HG03520 (cell line): ENCODE data around the gene C16orf86.

ENCODE experiments used
- ATAC-seq: cut with Tn5 transposase; IDR thresholded peaks from one replicate; pipeline ENCODE4 v1.9.1; 2021; ENCODE audit warnings: mild to moderate bottlenecking, moderate library complexity; ENCODE audit not compliant: unreplicated experiment

The C16orf86 gene

GRCh38 chr16:67666559-67667452, at the start of gene C16orf86, which contains the start of gene ENKD1:
Gene C16orf86, plus strand, starts transcription at chr16:67666814. Its CDS starts 157 bp downstream, at chr16:67666971.
Gene ENKD1, minus strand, starts transcription at chr16:67666750. Its CDS starts 308 bp downstream, at chr16:67666442.
- ATAC-seq: no peak

GRCh38 chr16:67628216-67628615, 38.4 kb upstream of the C16orf86 start:
- ATAC-seq: no peak

DNA sequence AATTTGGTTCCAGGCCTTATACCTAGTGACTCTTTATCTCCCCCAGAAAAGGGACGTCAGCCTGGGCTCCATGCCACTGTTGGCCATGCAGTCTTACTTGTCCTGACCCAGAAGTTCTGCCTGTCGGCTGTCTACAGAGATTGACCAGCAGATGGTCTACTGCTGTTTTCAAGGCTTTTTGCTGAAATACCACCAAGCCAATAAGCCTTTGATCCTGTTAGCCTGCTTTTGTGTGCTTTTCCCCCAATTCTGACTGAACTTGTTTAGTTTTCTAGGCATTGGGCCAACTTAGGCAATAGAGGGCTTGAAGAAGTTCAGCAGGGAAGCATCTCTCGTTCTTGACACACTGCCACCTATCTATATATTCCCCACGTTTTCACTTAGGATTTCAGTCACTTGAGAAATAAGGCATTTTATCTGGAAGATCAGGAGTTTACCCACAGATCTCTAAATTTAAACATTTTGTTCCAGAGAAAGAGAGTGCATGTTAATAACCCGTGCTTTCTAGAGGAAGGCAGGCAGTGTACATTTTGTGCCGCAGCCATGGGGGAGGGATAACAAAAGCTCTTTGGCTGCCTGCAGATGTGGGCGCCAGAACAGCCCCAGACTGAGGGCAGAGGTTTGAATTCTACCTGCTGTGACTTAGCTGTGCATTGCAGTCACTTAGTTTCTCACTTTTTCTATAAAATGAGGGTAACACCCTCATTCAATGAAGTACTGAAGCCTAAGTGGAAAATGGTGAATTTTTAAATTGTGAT, 34.0 kb upstream of the C16orf86 start:
- ATAC-seq: no peak

GRCh38 chr16:67636713-67637112, 29.9 kb upstream of the C16orf86 start:
- ATAC-seq: no peak

DNA sequence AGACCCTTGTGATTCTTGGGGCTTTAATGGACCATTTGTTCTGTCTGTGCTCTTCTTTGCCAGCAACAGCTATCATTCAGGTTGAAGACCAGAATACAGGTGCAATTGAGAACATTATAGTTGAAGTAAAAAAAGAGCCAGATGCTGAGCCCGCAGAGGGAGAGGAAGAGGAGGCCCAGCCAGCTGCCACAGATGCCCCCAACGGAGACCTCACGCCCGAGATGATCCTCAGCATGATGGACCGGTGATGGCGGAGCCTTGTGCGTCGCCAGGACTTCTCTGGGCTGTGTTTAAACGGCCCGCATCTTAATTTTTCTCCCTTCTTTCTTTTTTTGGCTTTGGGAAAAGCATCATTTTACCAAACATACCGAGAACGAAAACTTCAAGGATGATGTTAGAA, 29.0 kb upstream of the C16orf86 start:
- ATAC-seq: no peak

DNA sequence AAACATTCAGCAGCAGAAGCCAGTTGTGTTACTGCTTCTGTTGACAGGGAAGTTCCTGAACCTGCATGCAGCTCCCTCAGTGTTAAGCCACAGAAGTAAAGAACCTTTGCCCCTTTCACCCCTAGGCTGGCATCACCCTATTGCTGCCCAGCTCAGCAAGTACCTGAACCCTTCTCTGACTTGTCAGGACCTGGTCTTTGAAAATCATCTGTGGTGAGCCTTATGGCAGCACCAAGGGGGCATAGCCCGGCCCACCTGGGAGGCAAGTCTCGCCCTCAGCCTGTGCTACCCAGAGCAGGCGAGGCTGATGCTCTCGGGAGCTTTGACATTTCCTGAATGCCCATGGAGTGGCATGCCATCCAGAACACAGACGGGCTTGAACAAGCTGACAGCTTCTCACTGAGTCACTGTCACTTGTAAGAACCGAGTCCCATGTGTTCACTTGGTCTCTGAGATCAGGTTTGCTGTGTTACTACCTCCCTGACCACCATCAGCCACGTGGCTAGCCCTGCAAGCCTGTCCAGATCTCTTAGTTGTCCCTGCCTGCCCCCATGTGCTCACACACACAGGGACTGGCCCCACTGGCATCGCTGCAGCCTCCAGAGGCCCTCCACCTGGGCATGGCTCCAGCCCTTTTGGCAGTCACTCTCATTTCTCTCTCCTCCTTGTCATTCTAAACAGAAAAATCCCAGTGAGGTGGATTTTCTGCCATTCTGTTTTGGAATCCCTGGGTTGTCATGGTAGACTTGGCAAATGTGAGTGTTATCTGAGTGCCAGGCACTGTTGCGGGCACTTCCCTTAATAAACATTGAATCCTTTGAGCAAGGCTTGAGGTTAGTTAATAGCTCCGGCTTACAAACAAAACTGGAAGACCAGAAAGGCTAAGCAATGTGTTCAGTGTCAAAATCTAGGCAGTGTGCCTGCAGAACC, 24.6 kb upstream of the C16orf86 start:
- no peak for ATAC-seq

- no peak for ATAC-seq
Measured at GRCh38 chr16:67644038-67644437, 22.6 kb upstream of the C16orf86 start.

- ATAC-seq: no peak
Measured at GRCh38 chr16:67645397-67646121, 21.1 kb upstream of the C16orf86 start.

DNA sequence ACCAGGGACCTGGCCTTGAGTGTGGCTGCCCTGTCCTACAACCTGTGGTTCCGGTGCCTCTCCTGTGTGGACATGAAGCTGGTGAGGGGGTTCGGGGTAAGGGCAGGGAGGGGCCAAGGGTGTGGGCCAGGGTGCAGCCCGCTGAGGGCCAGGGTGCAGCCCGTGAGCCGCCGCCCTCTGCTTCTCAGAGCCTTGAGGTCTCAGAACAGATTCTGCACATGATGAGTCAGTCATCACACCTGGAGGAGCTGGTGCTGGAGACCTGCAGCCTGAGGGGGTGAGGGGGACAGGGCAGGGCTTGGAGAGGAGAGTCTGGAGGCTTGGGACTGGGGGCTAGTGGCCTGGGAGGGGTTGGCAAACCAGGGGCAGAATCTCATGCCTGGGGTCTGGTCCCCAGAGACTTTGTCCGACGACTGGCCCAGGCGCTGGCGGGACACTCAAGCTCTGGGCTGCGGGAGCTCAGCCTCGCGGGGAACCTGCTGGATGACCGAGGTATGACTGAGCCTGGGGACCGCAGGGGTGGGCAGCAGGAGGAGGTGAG, 19.4 kb upstream of the C16orf86 start:
- no peak for ATAC-seq

GRCh38 chr16:67647681-67648080, 18.9 kb upstream of the C16orf86 start:
- ATAC-seq: no peak

DNA sequence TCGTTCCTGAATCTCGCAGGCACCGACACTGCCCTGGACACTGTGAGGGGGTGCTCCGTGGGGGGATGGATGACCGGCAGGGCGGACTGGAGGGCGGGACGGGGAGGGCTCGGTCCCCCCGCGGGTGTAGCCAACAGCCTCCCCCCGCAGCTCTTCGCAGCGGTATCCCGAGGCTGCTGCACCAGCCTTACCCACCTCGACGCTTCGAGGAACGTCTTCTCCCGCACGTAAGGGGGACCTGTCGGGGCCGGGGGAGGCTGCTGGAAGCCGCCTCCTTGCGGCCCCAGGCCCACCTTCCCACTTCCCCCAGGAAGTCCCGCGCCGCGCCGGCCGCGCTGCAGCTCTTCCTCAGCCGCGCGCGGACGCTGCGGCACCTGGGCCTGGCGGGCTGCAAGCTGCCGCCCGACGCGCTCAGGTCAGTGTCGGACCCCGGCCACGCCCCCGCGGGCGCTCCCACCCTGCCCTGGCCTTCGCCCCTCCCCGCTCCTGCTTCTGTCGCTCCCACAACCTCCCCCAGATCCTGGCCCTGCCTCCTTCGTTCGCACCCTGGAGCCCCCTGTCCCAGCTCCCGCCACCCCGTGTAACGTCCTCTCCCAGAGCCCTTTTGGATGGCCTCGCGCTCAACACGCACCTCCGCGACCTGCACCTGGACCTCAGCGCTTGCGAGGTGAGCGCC, 18.4 kb upstream of the C16orf86 start:
- ATAC-seq: no peak

DNA sequence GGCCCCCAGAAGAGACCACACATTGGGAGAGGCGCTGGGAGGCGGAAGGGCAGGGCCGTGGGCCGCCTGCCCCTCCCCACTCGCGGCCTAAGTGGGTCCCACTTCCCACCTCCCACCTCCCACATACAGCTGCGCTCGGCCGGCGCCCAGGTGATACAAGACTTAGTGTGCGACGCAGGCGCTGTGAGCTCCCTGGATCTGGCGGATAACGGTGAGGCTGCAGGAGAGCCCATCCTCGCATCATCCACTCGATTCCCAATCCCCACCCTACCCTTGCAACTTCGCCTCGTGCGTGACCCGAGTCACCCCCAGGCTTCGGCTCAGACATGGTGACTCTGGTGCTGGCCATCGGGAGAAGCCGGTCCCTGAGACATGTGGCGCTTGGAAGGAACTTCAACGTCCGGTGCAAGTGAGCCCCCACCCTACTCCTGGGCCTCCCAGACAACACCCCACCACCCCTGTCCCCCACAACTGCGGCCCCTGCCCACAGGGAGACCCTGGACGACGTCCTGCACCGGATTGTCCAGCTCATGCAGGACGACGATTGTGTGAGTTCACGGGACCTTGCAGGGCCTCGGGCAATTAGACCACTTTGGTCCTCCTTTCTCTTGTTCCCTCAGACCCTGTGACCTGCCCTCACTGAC, 17.7 kb upstream of the C16orf86 start:
- no peak for ATAC-seq

DNA sequence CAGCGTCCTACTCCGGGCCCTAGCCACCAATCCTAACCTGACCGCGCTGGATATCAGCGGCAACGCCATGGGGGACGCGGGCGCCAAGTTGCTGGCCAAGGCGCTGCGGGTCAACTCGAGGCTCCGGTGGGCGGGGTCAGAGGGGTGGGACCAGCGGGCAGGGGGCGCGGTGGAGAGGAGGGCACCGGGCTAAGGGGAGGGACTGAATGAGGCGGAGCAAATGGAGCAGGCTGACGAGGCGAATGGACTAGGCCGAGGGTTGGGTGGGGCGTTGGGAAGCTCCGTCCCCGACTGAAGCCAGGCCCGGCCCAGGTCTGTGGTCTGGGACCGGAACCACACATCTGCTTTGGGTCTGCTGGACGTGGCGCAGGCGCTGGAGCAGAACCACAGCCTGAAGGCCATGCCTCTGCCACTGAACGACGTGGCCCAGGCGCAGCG, 17.1 kb upstream of the C16orf86 start:
- no peak for ATAC-seq

- ATAC-seq: no peak
Measured at GRCh38 chr16:67650023-67650422, 16.6 kb upstream of the C16orf86 start.

DNA sequence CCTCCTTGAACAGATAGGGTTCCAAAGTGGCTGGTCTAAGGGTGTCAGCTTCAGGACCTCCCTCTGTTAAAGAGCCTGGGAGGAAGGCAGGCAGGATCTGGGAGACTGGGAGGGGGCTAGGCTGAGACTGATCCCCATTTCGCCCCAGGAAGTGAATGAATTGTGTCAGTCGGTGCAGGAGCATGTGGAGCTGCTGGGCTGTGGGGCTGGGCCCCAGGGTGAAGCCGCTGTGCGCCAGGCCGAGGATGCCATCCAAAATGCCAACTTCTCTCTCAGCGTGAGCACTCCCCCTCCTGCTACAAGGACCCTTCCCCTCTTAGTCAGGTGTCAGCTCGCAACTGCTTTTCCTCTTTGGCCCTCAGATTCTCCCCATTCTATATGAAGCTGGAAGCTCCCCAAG, 15.6 kb upstream of the C16orf86 start:
- no peak for ATAC-seq

GRCh38 chr16:67651847-67652246, 14.8 kb upstream of the C16orf86 start:
- ATAC-seq: no peak

DNA sequence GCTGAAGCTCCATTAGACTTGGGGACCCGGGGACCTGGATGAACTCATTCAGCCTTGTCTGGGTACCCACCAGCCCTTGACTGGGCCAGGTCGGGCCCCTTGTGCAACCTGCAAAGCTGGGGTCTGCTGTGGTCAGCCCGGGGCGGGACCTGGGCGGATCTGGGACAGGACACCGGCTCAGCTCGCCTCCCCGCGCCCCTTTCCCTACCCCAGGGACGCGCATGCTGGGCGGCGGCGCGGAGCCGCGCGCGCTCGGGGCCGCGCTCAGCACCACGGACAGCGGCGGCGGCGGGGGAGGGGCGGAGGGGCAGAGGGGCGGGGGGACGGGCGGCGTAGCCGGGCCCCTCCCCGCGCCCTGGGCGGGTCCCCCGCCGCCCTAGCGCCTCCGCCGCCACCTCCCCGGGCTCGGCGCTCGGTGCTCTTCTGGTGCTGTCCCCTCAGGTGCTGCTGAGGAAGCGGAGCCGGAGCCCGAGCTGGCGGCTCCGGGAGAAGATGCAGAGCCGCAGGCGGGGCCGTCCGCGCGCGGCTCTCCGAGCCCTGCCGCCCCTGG, 14.0 kb upstream of the C16orf86 start:
- no peak for ATAC-seq

DNA sequence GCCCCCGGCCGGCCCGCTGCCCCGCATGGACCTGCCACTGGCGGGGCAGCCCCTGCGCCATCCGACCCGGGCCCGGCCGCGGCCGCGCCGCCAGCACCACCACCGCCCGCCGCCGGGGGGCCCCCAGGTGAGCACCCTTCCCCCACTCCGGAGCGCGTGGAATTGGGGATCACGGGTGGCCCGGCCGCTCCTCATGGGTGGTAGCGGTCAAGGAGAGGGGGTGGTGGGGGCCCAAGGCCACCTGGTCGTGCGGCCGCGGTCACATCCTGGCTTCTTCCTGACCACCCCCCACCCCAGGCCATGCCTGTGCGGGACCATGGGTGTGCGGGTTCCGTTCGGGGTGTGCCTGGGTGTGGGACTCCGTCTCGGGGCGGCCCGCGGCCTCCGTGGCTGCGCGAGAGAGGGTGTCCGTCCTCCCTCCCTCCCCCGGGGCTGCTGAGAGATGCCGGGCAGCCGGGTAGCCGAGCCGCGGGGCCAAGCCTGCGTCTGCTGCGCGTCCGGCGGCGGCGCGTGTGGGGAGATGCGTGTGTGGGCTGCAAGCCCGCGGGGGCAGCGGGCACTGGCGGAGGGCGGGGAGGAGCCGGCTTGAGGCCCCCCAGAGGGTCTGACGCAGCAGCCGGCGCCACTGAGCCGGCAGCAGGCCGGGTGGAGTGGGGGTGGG, 13.4 kb upstream of the C16orf86 start:
- no peak for ATAC-seq
